BLaER1 treated with 17β-estradiol and CSF1 and Interleukin-3, amounts not matched to agents 10 nM and 100 nM (cell line): ENCODE measurements around the gene IER5.

Source experiments
- H3K27ac ChIP-seq, 11 experiments: shearing (Covaris generic); formaldehyde crosslinking; 2 replicates each; pipeline ENCODE4 v1.8.1; 2022
- H3K27me3 ChIP-seq, 11 experiments: shearing (Covaris generic); formaldehyde crosslinking; 2 replicates each; pipeline ENCODE4 v1.8.1; 2022
- H3K36me3 ChIP-seq, 11 experiments: shearing (Covaris generic); formaldehyde crosslinking; 2 replicates each; pipeline ENCODE4 v1.8.1; 2022
- H3K4me1 ChIP-seq, 10 experiments: shearing (Covaris generic); formaldehyde crosslinking; 2 replicates each; pipeline ENCODE4 v1.8.1; 2022
- H3K4me2 ChIP-seq, 11 experiments: shearing (Covaris generic); formaldehyde crosslinking; 2 replicates each; pipeline ENCODE4 v1.8.1; 2022
- H3K4me3 ChIP-seq, 10 experiments: shearing (Covaris generic); formaldehyde crosslinking; 2 replicates each; pipeline ENCODE4 v1.8.1; 2022
- H3K9ac ChIP-seq, 11 experiments: shearing (Covaris generic); formaldehyde crosslinking; 2 replicates each; pipeline ENCODE4 v1.8.1; 2022
- H3K9me3 ChIP-seq, 11 experiments: shearing (Covaris generic); formaldehyde crosslinking; replicated peaks in 1 of 11; 2 replicates each; pipeline ENCODE4 v1.8.1; 2022
- H4K20me1 ChIP-seq, 11 experiments: shearing (Covaris generic); formaldehyde crosslinking; 2 replicates each; pipeline ENCODE4 v1.8.1; 2022
- Cebpa-rat ChIP-seq, 11 experiments: shearing (Covaris generic); IDR thresholded peaks; 2 replicates each; pipeline ENCODE4 v1.8.1; 2022

Gene IER5

DNA sequence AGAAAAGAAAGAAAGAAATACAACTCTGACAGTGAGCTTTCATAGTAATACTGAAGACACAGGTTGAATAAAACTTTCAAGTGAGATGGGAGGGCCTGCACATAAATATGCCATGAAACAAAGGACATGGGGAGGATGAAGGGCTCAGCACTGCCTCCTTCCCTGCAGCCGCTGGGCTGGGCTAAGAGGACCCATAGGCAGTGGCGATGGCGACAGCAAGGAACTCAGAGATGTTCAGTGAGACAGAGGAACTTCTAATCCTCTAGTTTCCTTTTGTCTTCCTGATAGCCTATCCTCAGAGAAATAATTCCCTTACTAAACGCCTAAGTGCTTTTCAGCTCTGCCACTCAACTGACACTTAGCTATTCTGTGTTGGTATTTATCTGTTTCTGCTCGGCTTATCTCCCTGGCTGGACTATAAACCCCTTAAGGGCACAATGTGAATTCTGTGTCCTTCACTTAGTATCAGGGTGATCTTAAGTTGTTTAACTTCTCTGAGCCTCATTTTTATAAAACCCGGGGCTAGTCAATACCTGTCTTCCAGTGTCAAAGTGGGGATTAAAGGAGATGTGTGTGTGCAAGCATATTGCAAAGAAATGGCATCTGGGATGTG is 24.4 kb upstream of the IER5 start:
- Histone ChIP-seq H3K4me1 (peaks cover 37 to 56% (median 47%) of the 10 kb centered on the region in 10 experiments), H3K4me3 (no peak overlapping the region), H3K27ac (peak overlapping the region; percentile 73 to 98 (median 92); a peak in 20 of 22 replicates), H3K4me2 (peak overlapping the region; percentile 41 to 92 (median 87)), H4K20me1 (no peaks in the 10 kb centered on the region; a peak in 1 of 22 replicates), H3K9ac (peak overlapping the region in 8 of 11 experiments; percentile 30 to 89 (median 78); a peak in 9 of 22 replicates), H3K36me3 (peaks cover 0 to 9% (median 5%) of the 10 kb centered on the region in 11 experiments; a peak in 10 of 22 replicates), H3K27me3 (no peaks in the 10 kb centered on the region), H3K9me3 (peaks cover 9 to 24% (median 19%) of the 10 kb centered on the region in 11 experiments)
- no peak for TF ChIP-seq Cebpa-rat (IDR thresholded peaks at IDR 0.05)

- peaks cover 37 to 54% (median 47%) of the 10 kb centered on the region in 10 experiments for H3K4me1 ChIP-seq
- H3K36me3 ChIP-seq, result peaks cover 0 to 4% (median 0%) of the 10 kb centered on the region in 11 experiments; a peak in 4 of 22 replicates
- H3K9ac ChIP-seq, result peak overlapping the region in 3 of 11 experiments; percentile 82 to 89 (median 84); a peak in 4 of 22 replicates
- no peaks in the 10 kb centered on the region for H3K27me3 ChIP-seq
- TF ChIP-seq Cebpa-rat (IDR thresholded peaks at IDR 0.05), result no peak
- H3K4me3 ChIP-seq, result no peak overlapping the region
- peaks cover 3 to 18% (median 13%) of the 10 kb centered on the region in 11 experiments for H3K9me3 ChIP-seq
- H4K20me1 ChIP-seq, result no peaks in the 10 kb centered on the region; a peak in 1 of 22 replicates
- peak overlapping the region in 9 of 11 experiments; percentile 82 to 98 (median 93); a peak in 14 of 22 replicates for H3K27ac ChIP-seq
- H3K4me2 ChIP-seq, result peak overlapping the region; percentile 41 to 92 (median 87); a peak in 20 of 22 replicates
These were observed 23.8 kb upstream of the IER5 start for GRCh38 chr1:181064702-181065101.

GRCh38 chr1:181073638-181074037 is 14.9 kb upstream of the IER5 start:
- no peaks in the 10 kb centered on the region; a peak in 1 of 22 replicates for H3K36me3 ChIP-seq
- no peak overlapping the region for H3K9ac ChIP-seq
- peaks cover 15 to 30% (median 21%) of the 10 kb centered on the region in 11 experiments for H3K9me3 ChIP-seq
- TF ChIP-seq Cebpa-rat (IDR thresholded peaks at IDR 0.05), result no peak
- no peaks in the 10 kb centered on the region for H4K20me1 ChIP-seq
- no peaks in the 10 kb centered on the region for H3K27me3 ChIP-seq
- peaks cover 20 to 23% (median 21%) of the 10 kb centered on the region in 10 experiments for H3K4me1 ChIP-seq
- H3K4me3 ChIP-seq, result no peak overlapping the region
- H3K4me2 ChIP-seq, result no peak overlapping the region
- no peak overlapping the region for H3K27ac ChIP-seq

DNA sequence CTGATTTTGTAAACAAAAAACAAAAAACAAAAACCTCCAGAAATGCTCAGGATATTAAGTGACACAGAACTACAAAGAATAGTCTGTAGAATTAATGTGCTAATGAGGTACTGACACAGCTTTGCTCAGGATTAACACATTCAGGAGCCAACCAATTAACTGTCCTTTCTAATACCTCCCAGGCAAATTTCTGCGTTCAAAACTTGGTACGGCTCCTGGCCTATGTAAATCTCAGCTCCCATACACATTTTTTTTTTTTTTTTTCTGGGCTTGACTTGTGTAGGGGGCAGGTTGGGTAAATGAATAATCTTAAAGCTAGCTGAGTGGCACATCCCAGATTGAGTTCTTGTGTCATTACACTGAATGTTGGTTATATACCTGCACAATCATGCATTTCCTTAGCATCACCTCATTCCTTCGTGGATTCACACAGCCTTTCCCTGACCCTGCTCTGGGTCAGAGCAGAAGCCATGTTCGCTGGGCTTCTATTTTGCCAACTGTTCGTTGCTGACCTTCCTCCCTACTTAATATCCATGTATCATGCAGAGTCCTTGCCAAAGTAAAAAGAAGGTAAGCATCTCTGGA is 12.6 kb upstream of the IER5 start:
- Histone ChIP-seq H3K9ac (no peak overlapping the region), H3K4me3 (no peak overlapping the region), H3K27me3 (no peaks in the 10 kb centered on the region), H3K4me2 (no peak overlapping the region), H3K27ac (no peak overlapping the region), H3K9me3 (peaks cover 15 to 22% (median 20%) of the 10 kb centered on the region in 11 experiments), H3K4me1 (peaks cover 40 to 45% (median 43%) of the 10 kb centered on the region in 10 experiments), H4K20me1 (no peaks in the 10 kb centered on the region), H3K36me3 (no peaks in the 10 kb centered on the region; a peak in 1 of 22 replicates)
- no peak for TF ChIP-seq Cebpa-rat (IDR thresholded peaks at IDR 0.05)

DNA sequence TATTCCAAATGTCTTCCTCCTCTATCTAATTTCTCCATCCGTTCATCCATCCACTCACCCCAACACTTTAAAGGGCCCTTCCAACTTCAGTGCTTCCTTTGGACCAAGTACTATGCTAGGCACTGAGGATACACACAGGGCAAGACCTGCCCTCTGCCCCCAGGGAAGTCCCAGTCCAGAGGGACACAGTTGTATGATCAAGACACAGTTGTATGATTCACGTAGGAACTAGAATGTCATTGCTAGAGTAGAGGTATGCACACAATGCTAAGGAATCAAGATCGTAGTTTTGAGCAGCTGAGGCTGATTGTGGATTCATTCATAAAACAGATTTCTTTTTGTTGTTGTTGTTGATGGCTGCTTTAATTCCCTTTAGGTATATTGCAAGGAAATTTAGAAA is 11.6 kb upstream of the IER5 start:
- peak overlapping the region in 1 of 11 experiments; percentile 52; a peak in 1 of 22 replicates for H3K27ac ChIP-seq
- no peaks in the 10 kb centered on the region; a peak in 1 of 22 replicates for H3K36me3 ChIP-seq
- H3K9ac ChIP-seq, result peak overlapping the region in 3 of 11 experiments; percentile 43 to 63 (median 51); a peak in 2 of 22 replicates
- peak overlapping the region; percentile 66 to 97 (median 77); a peak in 21 of 22 replicates for H3K4me2 ChIP-seq
- peaks cover 15 to 22% (median 20%) of the 10 kb centered on the region in 11 experiments for H3K9me3 ChIP-seq
- no peak for TF ChIP-seq Cebpa-rat (IDR thresholded peaks at IDR 0.05)
- H3K4me1 ChIP-seq, result peaks cover 44 to 54% (median 49%) of the 10 kb centered on the region in 10 experiments
- no peaks in the 10 kb centered on the region for H4K20me1 ChIP-seq
- no peak overlapping the region for H3K4me3 ChIP-seq
- H3K27me3 ChIP-seq, result no peaks in the 10 kb centered on the region

- Histone ChIP-seq H3K4me3 (peak overlapping the region in 2 of 10 experiments; percentile 30 to 44; a peak in 4 of 20 replicates), H3K9ac (peak overlapping the region in 9 of 11 experiments; percentile 2 to 63 (median 34); a peak in 13 of 22 replicates), H3K9me3 (peaks cover 15 to 22% (median 20%) of the 10 kb centered on the region in 11 experiments), H3K27ac (peak overlapping the region in 9 of 11 experiments; percentile 12 to 56 (median 39); a peak in 15 of 22 replicates), H3K27me3 (no peaks in the 10 kb centered on the region), H3K4me2 (peak overlapping the region; percentile 66 to 97 (median 77)), H4K20me1 (no peaks in the 10 kb centered on the region), H3K36me3 (no peaks in the 10 kb centered on the region; a peak in 1 of 22 replicates), H3K4me1 (peaks cover 44 to 54% (median 49%) of the 10 kb centered on the region in 10 experiments)
- TF ChIP-seq Cebpa-rat (IDR thresholded peaks at IDR 0.05), result no peak
These were observed 10.8 kb upstream of the IER5 start for GRCh38 chr1:181077576-181078242.

DNA sequence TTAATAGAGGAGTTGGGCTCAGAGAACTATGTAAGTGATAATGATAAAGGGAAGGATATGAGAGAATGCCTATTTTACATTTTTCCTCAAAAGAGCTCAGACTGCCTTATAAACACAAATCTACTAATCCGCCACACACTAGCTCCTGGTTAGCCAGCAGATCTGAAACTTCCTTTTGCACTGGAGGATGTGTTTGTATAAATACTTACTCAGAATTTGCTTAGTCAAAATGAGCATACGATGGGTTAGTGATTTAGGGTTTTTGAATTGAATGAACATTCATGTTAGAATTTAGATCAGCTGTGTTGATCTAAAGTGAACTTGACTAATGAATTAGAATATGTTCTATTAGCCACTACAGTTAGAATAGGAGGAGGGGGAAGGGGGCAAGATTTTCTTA is 9.1 kb upstream of the IER5 start:
- Histone ChIP-seq H3K9ac (no peak overlapping the region), H3K4me3 (no peak overlapping the region), H3K9me3 (peaks cover 10 to 12% (median 11%) of the 10 kb centered on the region in 11 experiments), H3K4me2 (peak overlapping the region; percentile 66 to 97 (median 77); a peak in 20 of 22 replicates), H3K27me3 (no peaks in the 10 kb centered on the region), H4K20me1 (no peaks in the 10 kb centered on the region), H3K4me1 (peaks cover 48 to 58% (median 54%) of the 10 kb centered on the region in 10 experiments), H3K27ac (no peak overlapping the region), H3K36me3 (no peaks in the 10 kb centered on the region; a peak in 1 of 22 replicates)
- no peak for TF ChIP-seq Cebpa-rat (IDR thresholded peaks at IDR 0.05)

GRCh38 chr1:181079920-181080319 is 8.6 kb upstream of the IER5 start:
- TF ChIP-seq Cebpa-rat (IDR thresholded peaks at IDR 0.05), result no peak
- Histone ChIP-seq H3K27ac (peak overlapping the region in 5 of 11 experiments; percentile 22 to 54 (median 38); a peak in 7 of 22 replicates), H3K4me1 (peaks cover 50 to 62% (median 56%) of the 10 kb centered on the region in 10 experiments), H4K20me1 (no peaks in the 10 kb centered on the region), H3K27me3 (no peaks in the 10 kb centered on the region), H3K36me3 (no peaks in the 10 kb centered on the region), H3K9ac (no peak overlapping the region), H3K9me3 (peaks cover 5 to 7% (median 6%) of the 10 kb centered on the region in 11 experiments), H3K4me2 (peak overlapping the region in 10 of 11 experiments; percentile 21 to 83 (median 67); a peak in 18 of 22 replicates), H3K4me3 (no peak overlapping the region)
